ENCODE data around the gene LRP1B.
"Not testable (repeated sequence)": the region's sequence is repeated elsewhere in the genome, so short reads cannot be mapped to it uniquely, and the experiment has no call there.

The LRP1B gene

DNA sequence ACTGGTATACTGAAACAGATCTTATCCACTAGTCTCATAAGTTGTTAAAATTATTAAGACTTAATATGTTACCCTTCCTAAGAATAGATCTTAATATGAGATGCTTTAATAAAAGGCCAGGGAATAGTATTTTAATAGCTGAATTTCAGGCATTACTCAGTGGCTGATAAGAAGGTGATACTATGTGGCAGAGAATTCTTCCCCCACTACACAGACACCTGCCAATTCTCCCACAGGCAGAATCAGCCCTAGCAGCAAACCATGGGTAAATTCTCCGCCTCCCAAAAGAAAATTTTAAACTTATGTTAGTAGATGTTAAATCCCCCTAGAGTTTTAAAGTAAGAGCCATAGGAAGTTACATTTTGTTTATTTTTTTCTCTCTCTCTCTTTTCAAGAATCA is 888.8 kb downstream of the LRP1B start:
- DNase-seq, result no peak

DNA sequence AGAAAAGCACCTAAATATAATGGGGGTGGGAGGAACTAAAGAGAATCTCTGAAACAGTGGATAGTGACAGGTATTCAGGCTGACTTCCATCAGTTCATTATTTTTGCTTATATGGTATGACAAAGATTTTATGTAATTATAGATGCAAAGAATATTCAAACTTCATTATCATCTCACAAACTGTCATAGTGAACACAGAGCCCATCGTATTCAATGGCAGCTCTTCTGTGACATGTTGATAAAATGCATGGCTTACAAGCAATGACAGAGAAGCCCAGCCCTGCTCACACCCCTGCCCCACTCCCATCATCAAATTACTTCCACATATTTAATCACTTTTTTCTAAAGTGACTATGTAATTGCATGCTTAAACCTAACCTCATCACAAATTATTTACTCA is 904.3 kb downstream of the LRP1B start:
- DNase-seq, result no peak

DNA sequence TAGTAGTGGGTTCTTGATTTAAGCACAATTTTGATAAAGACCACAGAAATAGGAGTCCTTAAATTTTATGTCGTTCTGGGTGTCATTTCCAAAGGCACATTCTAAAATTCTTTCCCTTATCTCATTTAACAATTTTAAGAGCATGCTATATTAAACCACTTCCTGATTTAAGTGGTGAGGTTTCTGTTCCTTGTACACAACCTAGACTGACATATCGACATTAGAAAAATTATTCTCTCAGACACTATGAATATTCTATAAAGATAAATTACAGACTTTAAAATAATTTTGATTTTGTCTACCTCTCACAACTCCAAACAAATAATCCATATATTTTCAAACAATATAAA is 923.8 kb downstream of the LRP1B start:
- no peak for DNase-seq

DNA sequence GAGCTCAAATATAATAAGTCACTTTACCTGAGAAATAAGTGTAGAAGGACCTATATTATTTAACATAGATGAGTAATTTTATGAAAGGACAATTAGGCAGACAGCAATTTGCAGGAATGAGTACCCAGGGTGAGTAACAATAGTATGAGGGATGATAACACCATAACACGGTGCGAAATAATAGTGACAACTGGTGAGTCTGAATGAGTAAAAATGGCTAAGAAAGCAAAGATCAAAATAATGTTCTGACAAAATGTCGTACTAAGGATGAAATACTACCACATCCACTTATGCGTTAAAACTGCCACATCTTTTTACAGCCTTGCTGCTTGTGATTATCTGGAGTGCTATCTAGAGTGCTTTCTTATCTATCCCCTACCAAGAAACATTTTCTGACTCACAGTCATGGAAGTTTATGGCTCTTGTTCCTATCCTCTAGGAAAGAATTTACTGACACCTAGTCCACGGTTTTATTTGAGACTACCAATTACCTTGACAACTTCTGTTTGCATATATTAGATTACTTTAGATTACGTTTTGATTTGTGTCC is 929.7 kb downstream of the LRP1B start:
- DNase-seq, result peak; percentile 5

DNA sequence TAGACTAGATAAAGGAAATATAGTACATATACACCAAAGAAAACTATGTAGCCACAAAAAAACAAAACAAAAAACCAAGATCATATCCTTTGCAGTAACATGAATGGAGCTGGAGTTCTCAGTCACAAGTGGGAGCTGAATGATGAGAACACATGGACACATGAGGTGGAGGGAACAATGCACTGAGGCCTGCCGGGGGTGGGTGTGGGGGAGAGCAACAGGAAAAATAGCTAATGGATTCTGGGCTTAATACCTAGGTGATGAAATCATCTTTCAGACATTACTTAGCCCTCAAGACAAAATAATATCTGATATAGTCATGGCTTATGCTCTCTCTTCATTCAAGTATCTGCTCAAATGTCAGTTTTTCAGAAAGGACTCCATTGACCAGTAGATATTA is 930.6 kb downstream of the LRP1B start:
- DNase-seq, result peak; percentile 39

DNA sequence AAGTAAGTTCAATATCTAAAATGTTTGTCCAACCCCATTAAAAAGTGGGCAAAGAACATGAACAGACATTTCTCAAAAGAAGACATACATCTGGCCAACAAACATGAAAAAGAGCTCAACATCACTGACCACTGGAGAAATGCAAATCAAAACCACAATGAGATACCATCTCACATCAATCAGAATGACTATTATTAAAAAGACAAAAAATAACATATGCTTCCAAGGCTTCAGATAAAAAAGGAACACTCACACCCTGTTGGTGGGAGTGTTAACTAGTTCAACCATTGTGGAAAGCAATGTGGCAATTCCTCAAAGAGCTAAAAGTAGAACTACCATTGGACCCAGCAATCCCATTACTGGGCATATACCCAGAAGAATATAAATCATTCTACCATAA is 931.1 kb downstream of the LRP1B start:
- DNase-seq, result peak; percentile 11

DNA sequence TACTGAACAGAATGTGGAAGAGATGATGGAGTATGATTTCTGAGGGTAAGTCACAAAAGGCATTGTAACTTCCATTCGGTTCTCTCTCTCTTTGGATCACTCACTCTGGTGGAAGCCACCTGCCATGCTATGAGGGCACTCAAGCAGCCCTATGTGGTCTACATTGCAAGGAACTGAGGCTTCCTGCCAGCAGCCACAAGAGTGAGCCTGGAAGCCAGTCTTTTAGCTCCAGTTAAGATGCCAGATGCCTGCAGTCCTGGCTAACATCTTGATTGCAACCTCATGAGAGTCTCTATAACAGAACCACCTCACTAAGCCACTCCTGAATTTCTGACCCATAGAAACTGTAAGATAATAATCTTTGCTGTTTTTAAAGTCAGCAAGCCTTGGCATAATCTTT is 935.7 kb downstream of the LRP1B start:
- DNase-seq, result no peak

DNA sequence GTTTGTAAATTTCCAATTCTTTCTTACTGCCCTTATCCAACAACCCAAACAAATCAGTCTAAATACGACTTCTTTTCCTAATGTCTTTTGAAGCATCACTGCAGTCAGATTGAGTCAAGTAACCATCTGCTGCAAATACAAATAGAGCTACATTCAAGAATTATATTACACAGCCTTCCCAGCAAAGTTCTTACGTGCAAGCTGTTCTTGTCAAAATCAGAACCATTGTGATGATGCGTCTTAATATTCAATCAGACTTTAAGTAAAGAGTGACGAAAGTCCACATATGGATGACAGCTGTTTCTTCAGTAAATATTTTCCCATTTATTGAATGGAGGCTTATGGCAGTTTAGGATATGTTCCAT is 943.8 kb downstream of the LRP1B start:
- no peak for DNase-seq

DNA sequence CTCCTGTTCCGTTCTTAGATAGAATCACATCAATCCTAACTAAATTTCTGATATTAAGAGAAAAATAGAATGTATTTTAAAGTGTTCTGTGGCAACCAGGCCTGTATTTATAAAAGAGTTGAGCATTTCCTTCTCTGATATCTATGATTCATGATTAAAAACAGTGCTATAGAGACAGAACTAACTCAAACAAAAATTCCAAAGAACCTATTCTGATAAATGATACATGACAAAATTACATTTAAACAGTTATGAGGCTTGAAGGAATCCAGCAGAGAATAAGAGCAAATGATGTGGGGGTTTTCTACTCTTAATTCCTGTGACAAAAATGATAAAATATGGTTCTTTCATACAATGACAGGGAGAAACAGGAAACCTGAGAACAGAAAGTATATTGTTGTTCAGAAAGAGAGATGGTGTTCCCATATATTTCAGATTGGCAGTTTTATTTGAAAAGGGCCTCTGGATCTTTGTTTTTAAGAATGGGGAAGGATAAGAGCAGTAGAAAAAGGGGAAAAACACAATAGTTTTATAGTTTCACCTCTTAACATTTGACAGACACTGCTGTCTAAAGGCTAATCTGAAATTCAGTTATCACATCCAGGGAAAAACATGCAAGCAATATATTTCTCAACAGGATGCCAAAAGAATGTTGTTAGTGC is 944.3 kb downstream of the LRP1B start:
- DNase-seq, result no peak

DNA sequence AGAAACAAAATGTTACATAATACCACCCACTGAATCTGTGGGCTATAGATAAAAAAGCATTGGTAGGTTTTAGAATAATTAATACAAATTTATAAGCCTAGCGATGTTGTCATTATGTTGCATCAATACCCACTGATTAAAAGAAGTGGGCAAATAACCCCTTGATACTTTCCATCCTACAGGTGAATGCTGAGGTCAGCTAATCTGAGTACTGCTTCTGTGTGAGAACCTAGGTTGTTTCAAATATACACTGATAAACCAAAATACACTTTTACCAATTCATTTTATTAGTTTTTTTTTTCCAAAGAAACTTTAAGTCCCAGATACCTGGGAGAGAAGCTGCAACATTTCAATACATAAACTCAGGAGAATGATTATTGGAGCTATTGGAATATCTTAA is 948.6 kb downstream of the LRP1B start:
- DNase-seq, result no peak

DNA sequence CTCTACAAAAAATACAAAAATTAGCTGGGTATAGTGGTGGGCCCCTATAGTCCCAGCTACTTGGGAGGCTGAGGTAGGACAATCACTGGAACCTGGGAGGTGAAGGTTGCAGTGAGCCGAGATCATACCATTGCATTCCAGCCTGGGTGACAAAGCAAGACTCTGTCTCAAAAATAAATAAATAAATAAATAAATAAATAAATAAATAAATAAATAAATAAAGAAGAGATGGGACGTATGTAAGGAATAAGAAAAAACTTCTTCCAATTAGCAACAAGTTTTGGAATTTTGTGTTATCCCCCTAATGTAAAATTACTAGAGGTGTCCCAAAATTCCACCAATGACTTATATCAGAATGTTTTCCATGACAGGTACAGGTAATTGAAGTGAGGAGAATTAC is 961.7 kb downstream of the LRP1B start:
- not testable (repeated sequence) for DNase-seq

DNA sequence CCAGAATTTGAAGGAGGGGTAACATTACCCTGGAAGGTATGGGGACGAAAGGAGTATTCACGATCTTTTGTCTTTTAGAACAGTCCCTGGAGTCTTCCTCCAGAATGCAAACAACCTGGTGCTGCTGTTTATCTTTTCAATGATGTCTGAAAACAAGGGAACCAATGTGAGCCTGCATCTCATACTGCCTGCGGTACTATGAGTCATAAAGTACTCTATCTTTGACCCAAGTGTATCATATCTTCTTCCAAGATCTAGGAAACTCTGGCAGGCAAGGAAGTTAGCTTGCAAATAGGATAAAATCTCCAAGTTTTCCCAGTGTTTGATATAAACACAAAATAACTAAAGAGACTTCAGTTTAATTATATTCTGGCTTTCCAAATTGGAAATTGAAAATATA is 968.5 kb downstream of the LRP1B start:
- no peak for DNase-seq

DNA sequence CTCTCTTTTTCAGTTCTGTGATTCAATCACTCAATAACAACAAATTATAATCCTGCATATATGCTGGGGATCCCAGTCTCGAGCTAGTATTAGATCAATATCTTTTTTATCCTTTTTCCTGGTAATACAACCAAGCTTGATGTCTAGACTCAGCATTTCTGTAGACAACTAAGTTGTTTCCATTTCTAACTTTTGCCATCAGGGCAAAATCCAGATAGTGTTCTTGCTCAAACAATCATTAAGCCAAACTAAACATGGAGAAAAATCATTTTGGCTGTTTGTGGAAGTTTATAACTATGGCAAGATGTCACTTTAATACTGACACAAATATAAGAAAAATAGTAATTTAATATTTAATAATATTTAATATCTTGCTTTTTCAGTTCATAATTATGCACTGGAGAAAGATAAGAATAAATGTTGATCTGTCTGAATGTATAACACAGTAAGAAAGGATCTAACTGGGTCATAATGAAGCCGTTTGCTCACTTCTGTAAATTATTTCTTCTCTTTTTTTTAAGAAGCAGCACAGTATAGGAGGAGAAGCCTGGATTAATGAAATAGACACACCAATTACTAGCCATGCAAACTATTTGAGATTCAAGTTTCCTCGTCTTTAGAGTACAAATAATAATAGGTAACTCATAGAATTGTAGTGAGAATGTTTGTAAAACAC is 979.1 kb downstream of the LRP1B start:
- no peak for DNase-seq

DNA sequence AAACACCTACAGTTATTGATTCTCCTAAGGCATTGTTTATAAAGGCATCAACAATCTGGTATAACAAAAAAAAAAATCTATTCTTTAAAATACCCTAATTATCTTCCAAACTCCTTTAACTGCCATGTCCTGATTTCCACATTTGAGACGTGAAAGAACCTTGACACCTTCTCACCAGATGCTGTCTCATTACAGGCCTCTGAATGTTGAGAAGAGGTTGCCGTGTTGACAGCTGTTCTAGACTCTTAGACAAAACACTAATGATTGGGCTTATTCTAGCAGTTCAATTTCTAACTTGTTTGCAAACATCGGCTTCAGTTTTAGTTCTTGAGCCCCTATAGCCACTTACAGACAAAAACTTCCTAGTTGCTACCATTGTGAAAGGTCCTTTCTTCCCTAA is 988.8 kb downstream of the LRP1B start:
- DNase-seq, result no peak

DNA sequence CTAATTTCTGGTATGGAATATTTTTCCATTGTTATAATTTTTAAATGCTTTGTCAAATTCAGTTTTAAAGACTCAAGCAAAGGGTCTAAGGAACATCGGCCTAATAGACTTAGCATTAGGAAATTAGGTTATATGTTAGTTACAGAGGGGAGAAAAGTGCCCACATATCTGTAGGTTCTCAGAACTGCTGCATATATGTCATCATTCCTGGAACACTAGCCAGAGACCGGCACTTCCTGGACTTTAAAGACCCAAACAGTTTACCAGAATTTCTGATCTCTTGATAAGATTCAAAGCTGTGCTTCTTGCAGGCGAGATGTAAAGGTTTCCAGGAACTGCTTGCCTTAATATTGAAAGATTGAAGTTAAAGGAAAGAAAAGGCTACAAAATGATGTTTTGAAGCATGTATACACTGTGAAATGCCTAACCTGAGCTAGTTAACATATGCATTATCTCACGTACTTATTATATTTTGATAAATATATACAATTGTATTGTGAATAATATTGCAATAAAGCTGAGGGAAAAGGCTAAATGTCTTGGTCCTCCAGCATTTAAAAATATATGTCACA is 993.6 kb downstream of the LRP1B start:
- DNase-seq, result no peak

DNA sequence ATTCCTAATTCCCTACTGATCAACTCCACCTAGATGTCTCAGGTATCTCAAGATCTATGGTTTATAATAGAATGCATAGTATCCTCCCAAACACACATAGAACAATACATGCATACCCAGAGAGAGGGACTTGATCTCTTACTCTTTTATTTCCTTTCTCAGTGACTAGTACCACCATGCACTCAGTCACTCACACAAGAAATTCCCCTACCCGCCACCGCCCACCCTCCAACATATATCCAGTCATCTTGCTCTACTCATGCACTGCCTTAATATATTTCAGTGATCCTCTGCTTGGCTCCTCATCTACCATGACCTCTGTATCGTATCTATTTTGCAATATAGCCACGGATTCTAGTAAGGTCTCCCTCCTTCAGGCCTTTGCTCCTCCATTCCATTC is 996.9 kb downstream of the LRP1B start:
- no peak for DNase-seq

DNA sequence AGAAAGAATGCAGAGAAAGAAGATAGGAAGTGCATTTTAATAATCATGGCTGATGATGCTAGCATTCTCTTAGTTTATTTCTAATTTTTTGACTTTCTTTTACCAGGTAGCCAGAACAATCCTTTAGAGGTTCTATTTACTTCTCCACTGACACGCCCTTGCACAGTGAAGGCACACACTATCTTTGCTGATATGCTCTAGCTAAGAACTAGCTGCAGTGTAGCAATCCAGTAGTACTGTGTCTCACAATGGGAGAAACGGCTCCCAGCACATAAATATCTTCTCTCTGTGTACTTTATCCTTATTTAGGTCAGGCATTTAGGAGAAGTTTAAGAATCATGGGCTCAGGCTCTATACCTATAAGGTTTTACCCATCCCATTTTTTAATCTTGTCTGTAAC is 1005.4 kb downstream of the LRP1B start:
- DNase-seq, result no peak

DNA sequence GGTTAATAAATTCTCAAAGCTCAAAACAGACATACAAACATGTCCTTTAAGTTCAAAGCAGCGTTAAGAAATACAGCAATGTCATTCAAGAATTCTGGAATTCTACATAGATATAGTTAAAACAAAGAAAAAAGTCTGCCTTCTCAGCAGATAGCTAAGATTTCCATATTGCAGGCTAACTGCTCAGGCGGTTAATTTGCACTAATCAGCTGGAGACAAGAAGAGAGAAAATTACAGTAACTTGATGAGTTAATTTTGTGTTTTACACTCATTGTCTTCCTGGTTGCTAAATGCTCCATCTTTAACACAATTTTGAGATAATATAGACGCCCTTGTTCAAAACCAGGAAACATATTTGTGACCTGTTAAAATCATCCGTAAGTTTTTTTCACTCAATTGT is 1012.0 kb downstream of the LRP1B start:
- DNase-seq, result no peak

DNA sequence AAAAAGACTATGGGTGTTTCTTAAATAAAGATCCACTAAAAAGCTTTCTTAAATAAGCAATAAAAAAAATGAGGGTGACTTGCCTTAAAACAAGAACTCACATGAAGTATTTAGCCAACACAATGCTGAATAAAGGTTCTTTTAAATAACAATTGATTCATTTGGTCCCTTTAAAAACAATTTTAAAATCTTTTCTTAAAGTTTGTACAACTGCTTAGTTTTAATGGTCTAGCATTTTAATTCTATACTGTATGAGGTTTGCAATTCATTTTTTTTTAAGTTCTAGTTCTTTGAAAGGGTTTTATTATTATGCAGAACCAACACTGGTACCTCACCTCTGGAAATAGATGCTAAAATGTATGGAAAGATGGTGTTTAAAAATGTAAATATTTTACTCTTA is 1017.5 kb downstream of the LRP1B start:
- DNase-seq, result no peak

DNA sequence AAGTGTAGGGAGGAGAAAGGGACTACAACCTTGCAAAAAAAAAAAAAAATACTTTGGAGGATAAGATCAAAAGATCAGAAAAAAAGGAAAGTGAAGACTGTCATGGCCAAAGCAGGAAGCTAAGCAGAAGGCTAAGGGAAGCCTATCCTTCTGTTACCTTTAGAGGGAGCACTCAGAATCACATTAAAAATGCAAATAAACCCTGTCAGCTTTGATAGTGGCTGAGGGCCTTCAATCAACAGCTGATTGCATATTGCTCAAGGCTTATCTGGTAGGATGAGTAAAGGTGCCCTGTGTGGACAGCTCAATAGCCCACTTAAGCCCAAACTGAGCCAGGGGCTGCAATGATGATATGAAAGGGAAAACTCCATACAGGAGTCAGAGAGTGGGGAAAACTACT is 1021.2 kb downstream of the LRP1B start:
- DNase-seq, result no peak

DNA sequence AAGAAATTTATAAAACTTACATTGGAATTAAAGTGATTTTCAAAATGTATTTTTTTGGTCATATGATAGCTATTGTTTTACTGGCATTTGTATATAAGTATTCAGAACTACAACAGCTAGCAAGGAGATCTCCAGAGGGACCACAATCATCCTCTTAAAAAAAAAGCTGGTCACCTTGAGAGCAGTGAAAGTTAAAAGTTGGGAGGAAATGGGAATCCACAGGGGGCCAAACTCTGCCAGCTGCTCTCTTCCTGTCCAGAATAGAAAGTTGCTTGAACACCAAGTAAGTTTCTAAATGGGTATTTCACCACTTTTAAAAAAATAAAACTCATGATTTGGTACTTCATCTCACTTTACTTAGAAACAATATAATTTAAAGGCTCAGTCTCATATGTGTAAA is 1025.1 kb downstream of the LRP1B start:
- DNase-seq, result no peak

DNA sequence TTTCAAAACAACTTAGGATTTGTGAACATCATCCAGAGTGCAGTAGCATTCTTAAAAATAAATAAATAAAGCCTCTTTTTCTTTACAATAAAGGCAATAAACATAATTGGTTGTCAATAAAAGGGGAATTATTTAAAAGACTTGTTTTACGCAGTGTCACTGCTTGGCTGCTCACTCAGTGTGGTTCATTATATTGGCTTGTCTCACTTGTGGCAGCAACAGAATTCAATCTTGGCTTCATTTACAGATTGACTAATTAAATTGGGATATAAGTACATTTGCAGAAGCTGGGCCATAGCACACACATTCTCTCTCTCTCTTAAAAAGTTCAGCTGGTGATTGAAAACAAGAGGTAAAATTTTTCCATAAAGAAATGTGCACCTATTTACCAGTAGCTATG is 1027.6 kb downstream of the LRP1B start:
- no peak for DNase-seq

DNA sequence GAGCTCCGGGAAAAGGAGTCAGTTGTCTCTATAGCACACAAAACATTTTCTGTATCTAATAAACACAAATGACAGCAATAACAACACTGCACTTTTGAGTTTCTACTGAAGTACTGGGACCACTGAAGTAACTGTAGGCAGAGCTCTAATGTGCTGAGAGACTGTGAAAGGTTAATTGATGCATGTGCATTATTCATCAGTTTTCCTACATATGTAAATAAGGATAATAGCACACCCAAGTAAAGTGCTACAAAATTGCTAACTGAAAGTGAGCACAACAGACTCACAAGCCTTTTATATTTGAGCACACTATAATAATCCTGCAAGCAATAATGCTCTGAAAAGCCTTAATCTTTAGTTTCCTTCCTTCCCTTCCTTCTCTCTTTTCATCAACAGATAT is 1051.6 kb downstream of the LRP1B start:
- no peak for DNase-seq

DNA sequence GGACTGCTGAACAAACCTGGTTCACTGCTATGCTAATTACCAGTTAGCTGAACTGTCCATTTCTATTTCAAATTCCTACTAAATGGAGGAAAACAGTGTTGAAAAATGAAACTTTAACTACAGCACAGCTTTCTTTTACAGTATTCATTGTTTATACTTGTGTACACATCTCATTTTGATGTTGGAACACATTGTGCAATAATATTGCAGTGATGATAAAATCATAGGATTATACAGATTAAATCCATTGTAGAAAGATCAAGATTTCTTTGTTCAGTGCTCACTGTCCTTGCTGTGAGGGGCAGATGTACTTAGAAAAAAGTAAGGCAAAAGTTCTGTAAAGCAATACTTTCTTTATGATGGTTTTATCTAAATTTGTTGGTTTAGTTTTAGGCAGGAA is 1055.1 kb downstream of the LRP1B start:
- no peak for DNase-seq
